ENCODE results near the gene DYNC1I2.

DYNC1I2 gene

DNA sequence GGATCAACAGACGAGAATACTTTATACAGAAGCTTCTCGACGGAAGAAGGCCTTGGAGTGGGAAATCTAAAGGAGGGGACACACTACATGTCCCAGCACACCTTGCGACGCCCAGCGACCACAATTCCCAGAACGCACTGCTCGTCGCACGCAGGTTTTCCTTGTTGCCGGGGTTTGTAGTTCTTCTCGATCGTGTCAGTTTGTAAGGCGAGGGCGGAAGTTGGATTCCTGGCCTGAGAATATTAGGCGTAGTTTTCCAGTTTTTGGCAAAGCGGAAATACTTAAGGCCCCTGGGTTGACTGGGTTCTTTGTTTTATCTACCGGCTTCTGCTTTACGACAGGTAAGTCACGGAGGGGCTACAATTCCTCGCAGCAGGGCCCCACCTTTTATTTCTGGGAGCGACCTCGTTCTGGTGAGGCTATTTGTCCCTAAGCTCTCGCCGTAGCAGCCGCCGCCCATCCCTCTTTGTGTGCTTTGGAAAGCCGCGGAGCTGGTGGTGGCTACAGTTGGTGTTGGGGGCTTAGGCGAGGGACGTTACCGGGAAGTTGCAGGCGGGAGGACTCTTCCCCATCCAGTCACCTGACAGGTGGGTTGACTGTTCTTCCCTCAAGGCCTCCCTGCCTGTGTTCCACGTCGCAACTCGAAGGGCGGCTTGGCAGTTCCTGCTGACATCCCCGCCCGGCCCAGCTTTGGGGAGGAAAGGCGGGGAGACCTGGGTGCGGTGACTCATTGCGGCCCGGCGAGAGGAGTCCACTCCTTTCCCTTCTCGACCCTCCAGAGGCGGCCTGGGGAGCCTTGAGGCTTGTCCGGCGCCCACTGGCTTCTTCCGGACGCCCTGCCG is at the start of gene DYNC1I2:
TSS of gene DYNC1I2 (plus strand) at position 183 of the 842 bp plus-strand sequence. CDS start 2,687 bp downstream, outside the sequence.
- peak; percentile 87 for DNase-seq

- no peak for DNase-seq
Observed at GRCh38 chr2:171651667-171652415, 35.4 kb upstream of the DYNC1I2 start.

- no peak for DNase-seq
Observed at GRCh38 chr2:171652416-171652785, 34.9 kb upstream of the DYNC1I2 start.

DNA sequence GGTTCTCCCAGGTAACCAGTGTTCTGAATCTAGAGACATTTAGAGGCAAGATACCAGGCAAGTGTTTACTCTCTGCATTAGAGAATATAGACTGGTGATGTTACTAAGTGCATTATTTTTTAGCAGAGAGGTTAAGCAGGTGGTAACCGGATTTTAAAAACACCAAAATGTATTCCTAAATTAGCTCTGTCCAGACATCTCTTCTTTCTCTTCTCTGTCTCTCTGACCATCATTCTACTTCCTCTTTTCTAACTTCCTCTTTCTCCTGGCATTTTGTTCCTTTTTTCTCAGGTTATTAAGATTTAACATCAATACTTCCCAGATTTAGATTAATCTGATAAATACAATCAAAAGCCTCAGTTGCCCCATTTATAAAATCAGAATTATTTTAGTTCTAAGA is 31.7 kb upstream of the DYNC1I2 start:
- no peak for DNase-seq

DNA sequence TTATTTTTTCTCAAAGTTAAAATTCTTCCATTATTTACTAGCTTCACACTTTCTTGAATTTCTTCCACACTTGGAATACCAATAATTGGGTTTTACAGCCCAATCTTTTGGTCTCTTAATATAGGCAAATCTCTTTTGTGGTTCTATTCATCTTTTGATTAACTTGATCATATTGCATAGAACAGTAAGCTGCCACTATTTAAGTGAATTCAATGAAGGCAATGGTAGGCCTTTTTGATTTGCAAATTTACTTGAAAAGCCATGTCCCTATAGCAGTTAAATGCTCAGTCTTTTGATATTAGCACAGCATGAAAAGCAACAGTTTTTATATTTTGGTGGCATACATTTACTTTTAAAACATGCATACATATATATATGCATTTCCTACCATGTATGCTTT is 20.2 kb upstream of the DYNC1I2 start:
- DNase-seq: no peak

GRCh38 chr2:171668183-171668582 is 19.1 kb upstream of the DYNC1I2 start:
- DNase-seq: no peak

DNA sequence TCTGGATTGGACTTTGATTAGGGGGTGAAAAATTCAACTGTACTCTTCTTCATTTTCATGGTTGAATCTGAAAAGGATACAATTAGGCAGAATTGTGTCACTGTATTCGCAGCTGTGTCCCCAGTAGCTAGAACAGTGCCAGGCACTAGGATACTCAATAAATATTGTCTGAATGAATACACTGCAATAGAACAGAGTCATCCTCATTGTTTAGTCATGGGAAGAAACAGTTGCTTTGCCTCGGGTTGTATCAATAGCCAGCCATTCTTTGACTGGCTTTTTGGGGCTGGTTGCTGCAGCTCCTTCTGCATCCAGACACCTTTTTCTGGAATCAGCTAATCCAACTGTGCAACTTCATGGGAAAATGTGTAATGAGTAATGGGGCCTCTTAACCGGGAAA is 18.1 kb upstream of the DYNC1I2 start:
- no peak for DNase-seq

DNA sequence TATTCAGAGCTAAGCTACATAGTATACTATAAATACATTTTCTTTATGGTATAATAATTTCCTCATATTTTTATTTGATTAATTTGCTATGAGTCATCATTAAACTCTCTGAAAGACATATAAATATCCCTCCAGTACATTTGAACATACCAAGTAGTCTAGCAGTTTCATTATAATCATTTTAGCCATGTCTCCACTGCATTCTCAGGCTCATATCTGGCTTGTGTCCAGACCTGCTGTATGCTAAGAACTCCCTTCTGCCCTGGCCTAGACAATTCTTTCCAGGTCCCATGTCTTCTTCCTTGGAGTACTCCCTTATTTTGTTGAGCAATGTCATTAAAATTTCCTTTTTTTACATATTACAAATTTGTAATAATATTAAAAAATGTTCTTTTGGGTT is 16.6 kb upstream of the DYNC1I2 start:
- no peak for DNase-seq

DNA sequence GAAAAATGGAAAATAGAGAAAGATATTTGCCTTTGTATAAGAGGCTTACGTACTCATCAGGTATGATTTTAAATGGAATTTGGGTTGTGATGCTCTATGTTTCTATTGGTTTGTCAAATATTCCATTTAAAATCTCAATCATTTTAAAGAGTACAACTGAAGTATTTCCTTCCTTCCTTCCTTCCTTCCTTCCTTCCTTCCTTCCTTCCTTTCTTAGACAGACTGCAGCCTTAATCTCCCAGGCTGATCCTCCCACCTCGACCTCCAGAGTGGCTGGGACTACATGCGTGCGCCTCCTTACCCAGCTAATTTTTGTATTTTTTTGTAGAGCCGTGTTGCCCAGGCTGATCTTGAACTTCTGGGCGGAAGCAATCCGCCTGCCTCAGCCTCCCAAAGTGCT is 15.4 kb upstream of the DYNC1I2 start:
- no peak for DNase-seq

GRCh38 chr2:171673905-171674304 is 13.4 kb upstream of the DYNC1I2 start:
- DNase-seq: no peak

DNA sequence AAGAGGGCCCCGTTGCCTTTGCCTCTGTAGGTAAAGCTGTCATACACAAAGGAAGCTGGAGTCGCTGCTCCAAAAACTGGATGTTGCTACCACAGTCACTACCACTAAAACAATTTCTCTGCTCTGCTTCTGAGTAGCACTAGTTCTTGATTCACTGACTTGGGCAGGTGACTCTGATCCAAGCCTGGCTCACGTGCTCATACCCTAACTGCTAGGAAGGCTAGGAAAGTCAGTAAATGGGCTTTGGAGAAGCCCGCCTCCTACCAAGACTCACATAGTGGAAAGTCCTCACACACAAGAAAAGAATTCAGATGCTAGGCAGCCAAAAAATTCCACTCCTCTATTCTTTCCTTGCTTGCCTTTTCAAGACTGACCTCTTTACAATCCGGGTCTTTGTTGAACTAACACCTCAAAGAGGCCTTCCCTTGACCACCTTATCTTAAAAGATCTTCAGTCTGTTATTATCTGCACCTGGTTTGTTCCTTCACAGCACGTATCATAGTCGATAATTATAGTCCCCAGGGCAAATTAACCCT is 11.4 kb upstream of the DYNC1I2 start:
- no peak for DNase-seq

- no peak for DNase-seq
Observed at GRCh38 chr2:171678619-171679018, 8.7 kb upstream of the DYNC1I2 start.

- DNase-seq: no peak
Observed at GRCh38 chr2:171688129-171688465, 828 bp downstream of the DYNC1I2 start.

GRCh38 chr2:171692331-171692730 is 5.1 kb downstream of the DYNC1I2 start:
- DNase-seq: no peak

- DNase-seq: no peak
Observed at GRCh38 chr2:171702781-171703556, 15.7 kb downstream of the DYNC1I2 start.

DNA sequence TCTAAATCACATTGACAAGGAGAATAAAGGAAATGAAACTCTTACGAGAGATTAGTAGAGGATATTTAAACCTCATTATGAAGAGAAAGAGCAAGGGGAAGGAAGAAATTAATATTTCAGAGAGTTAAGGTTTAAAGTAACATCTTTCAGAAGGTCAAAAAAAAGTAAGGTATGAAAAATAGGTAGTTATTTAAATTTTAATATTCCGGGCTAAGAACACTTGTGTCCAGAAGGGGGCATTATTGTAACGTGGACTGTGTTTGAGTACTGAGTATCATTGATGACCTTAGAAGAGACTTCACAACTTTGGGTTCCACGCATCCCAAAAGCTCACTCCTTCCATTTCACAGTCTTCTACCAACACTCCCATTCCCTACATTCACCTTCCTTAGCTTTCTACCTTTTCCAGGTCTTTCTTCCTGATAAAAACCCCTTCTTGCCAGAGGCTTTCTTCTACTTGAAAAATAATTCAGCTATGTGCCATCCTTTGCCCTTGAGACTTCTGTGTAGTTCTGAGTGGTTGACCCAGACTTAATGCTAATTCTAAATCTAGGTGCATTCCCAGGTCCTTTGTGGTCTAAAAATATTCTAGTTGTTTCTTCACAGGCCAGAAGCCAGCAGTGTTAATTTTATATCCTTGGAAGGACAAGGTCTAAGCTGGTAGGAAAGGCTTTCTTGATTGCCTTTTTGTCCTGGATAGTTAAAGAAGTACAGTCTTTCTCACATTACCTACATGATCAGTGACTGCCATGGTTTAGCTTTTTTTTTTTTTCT is 16.5 kb downstream of the DYNC1I2 start:
- no peak for DNase-seq

- no peak for DNase-seq
Observed at GRCh38 chr2:171706152-171706803, 19.0 kb downstream of the DYNC1I2 start.

DNA sequence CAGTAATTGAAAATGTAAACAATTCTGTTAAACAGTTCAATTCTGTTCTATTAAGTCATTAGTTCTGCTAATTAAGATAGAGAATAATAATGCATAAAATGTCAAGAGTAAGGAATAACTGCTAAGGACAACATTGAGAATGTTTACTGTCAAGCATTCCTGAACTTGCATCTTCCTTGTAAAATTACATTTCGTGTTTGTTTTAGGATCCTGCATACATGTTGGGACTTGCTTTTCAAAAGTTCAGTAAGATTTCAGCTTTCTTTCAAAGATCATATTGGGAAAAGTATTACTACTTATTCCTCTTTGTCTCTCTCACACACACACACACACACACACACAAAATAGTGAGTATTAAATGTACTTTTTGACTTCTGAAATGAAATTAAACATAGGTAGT is 20.5 kb downstream of the DYNC1I2 start:
- DNase-seq: no peak

DNA sequence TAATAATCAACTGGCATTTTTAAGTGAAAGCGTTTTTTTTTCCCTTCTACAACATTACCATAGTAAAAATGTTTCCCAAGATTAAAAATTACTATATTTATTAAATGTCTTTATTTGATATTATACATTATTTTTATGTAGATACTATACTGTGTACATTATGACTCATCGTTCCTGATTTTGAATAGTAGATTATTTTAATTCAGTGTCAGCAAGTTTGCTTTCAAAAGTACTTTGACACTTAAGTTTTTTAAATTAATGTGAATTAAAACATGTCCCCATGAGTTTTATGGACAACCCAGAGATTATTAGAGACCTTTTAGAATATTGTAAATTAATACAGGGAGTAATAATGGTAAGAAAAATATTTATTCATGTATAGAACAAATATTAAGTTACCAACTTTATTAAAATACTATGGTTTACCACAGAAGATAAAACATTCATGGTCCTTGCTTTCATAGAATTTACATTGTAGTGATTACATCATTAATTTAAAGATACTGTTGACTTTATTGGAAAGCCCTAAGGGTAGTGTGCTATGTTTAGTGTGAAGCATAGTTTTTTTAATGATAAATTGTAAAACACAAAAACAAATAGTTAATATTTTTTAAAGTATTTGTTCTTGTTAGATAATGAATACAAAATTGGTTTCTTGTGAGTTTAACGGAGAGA is 21.9 kb downstream of the DYNC1I2 start:
- DNase-seq: no peak

- no peak for DNase-seq
Observed at GRCh38 chr2:171711351-171711750, 24.1 kb downstream of the DYNC1I2 start.

GRCh38 chr2:171712051-171712450 is 24.8 kb downstream of the DYNC1I2 start:
- DNase-seq: no peak

Data from NCI-H2107 (cell line).